HFFc6 (cell line): ENCODE data around the gene GOLGA6D. TPM values are rescaled to one million over a fixed set of nuclear protein-coding genes. Genes with fewer than 3 reads are reported as not detected.
"Not testable (repeated sequence)": the region's sequence is repeated elsewhere in the genome, so short reads cannot be mapped to it uniquely, and the experiment has no call there.

ENCODE experiments used
- DNase-seq: peaks from one replicate; pipeline ENCODE4 v3.0.0-alpha.2; 2018
- H3K27ac Mint-ChIP-seq: 2 replicates; pipeline ENCODE4 v1.8.0; 2020; ENCODE audit warnings: mild to moderate bottlenecking, mixed read lengths
- H3K27me3 Mint-ChIP-seq: 2 replicates; pipeline ENCODE4 v1.8.0; 2021; ENCODE audit warnings: mild to moderate bottlenecking, moderate library complexity, mixed read lengths; ENCODE audit not compliant: insufficient read depth
- H3K36me3 Mint-ChIP-seq: 2 replicates; pipeline ENCODE4 v1.8.0; 2021; ENCODE audit warnings: low read depth, mixed read lengths
- H3K4me1 Mint-ChIP-seq: 2 replicates; pipeline ENCODE4 v1.8.0; 2020; ENCODE audit warnings: low read depth, mixed read lengths
- H3K4me3 Mint-ChIP-seq: 2 replicates; pipeline ENCODE4 v1.8.0; 2020; ENCODE audit warnings: mild to moderate bottlenecking, moderate library complexity, mixed read lengths
- H3K9me3 Mint-ChIP-seq: 2 replicates; pipeline ENCODE4 v1.8.0; 2020; ENCODE audit warnings: mild to moderate bottlenecking, mixed read lengths
- CTCF ChIP-seq: fragments of 200-600 bp; sonication (generic); IDR thresholded peaks from 2 replicates; pipeline ENCODE4 v1.5.0; 2021; ENCODE audit warnings: antibody characterized with exemption, mild to moderate bottlenecking
- total RNA-seq, 6 experiments: library from RNA; stranded (reverse); fragmentation: NEBNext Ultra II Directional; extraction: Animal tissue kit (Norgen Biotek cat#: 25700); gene quantifications; 2 replicates in 1 of 6; 3 replicates in 5 of 6; pipeline ENCODE4 v1.2.3, GENCODE V29; 2021

GOLGA6D gene
- total RNA-seq, 6 experiments from 2014 or later = not detected

- not testable (repeated sequence) for H3K27ac Mint-ChIP-seq, H3K4me1 Mint-ChIP-seq, H3K27me3 Mint-ChIP-seq, H3K9me3 Mint-ChIP-seq, DNase-seq, H3K36me3 Mint-ChIP-seq, H3K4me3 Mint-ChIP-seq
These were observed 8.8 kb upstream of the GOLGA6D start for GRCh38 chr15:75273751-75274359.

DNA sequence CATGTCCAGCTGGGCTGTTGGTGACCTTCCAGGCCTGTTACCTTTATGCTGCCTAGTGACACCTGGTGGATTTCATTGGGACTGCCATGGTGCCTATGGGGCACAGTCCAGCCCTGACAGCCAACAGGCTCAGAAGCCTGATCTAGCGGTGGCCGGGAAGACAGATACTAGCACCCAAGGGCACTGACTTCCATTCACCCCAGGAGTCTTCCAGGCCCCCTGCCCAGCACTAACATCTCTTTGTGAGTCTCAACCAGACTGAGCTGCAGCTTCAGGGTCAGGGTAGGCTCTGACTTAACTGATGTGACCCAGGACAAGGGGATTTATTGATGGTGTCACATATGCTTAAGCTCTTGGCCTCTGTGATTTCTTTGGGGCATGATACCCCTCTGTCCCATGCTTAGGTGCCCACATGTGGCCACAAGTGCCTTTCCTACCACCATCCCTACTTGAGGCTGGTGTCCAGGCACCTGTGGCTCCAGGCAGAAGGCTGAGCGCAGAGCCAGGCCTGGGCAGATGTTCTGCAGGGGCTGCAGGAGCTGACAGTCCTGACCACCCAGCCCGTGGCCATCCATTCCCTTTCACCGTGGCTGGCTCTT lies 8.0 kb upstream of the GOLGA6D start:
- TF ChIP-seq CTCF = peak; percentile 79
- not testable (repeated sequence) for H3K27me3 Mint-ChIP-seq, H3K4me3 Mint-ChIP-seq, H3K9me3 Mint-ChIP-seq, H3K36me3 Mint-ChIP-seq, H3K4me1 Mint-ChIP-seq, H3K27ac Mint-ChIP-seq
- DNase-seq = peak; percentile 69

GRCh38 chr15:75275617-75276016 lies 7.0 kb upstream of the GOLGA6D start:
- not testable (repeated sequence) for H3K4me3 Mint-ChIP-seq, H3K36me3 Mint-ChIP-seq, H3K27ac Mint-ChIP-seq, H3K4me1 Mint-ChIP-seq, DNase-seq, H3K9me3 Mint-ChIP-seq, H3K27me3 Mint-ChIP-seq

GRCh38 chr15:75278497-75278896 lies 4.1 kb upstream of the GOLGA6D start:
- H3K27me3 Mint-ChIP-seq, H3K4me1 Mint-ChIP-seq, H3K9me3 Mint-ChIP-seq, H3K27ac Mint-ChIP-seq, H3K4me3 Mint-ChIP-seq, DNase-seq, H3K36me3 Mint-ChIP-seq: not testable (repeated sequence)

DNA sequence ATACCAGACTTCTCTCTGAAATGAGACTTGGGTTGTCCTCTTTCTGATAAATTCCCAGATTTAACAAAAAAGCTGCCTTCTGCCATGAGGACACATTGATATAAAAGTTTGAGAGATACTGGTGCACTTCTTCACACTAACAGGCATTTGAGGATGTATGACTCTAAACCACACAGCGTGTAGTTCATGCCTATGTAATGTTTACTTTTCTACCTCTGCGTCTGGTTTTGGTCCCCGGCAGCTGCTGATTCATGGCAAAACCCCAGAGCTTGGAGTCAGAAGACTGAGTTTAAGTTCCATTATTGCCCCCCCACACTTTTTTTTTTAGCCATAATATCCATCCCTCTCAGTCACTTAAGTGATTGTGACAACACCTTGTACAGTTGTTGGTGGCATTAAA lies 1.5 kb downstream of the GOLGA6D start:
- DNase-seq, H3K4me1 Mint-ChIP-seq, H3K9me3 Mint-ChIP-seq, H3K27me3 Mint-ChIP-seq, H3K27ac Mint-ChIP-seq, H3K36me3 Mint-ChIP-seq, H3K4me3 Mint-ChIP-seq: not testable (repeated sequence)

DNA sequence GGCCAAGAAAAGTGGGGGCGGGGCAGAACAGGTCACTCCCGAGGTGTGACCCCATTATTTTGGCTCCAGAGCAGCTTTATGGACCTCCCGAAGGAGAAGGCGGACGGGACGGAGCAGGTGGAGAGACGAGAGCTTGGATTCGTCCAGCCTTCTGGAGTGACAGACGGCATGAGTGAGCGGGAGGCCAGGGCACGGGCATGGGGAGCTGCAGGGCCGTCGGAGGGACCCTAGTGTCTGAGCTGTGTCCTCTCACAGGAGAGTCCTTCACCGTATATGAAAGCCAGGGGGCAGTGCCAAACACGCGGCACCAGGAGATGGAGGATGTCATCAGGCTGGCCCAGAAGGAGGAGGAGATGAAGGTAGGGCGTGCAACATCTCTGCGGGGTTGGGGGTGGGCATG lies 11.0 kb downstream of the GOLGA6D start:
- H3K27me3 Mint-ChIP-seq, H3K27ac Mint-ChIP-seq, DNase-seq, H3K4me3 Mint-ChIP-seq, H3K36me3 Mint-ChIP-seq, H3K4me1 Mint-ChIP-seq, H3K9me3 Mint-ChIP-seq: not testable (repeated sequence)

DNA sequence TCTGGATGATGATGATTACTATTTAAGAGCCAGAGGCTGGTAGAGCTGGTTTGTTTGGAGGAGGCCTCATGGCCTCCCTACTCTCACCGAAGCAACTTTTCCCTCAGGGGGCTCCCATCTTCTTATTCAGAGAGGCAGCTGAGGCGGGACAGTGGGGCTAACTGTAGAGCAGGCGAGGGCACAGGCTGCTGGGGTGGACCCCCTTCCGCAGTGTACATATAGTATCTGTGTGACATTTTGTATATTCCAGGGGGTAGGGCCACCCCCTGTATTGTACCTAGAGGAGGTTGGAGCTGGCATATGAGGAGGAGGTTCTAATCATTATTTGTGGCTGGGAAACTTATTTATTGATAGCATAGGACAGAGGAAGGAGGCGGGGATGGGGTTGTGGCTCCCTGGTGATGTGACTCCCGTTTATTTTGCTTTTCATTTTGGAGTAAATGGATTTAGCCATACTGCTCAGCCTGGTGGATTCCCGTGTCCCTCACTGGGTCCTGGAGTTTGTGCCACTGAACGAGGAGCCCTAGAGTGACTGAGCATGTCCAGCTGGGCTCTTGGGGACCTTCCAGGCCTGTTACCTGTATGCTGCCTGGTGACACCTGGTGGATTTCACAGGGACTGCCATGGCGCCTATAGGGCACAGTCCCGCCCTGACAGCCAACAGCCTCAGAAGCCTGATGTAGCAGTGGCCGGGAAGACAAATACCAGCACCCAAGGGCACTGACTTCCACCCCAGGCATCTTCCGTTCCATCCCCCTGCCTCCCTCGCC lies 16.1 kb downstream of the GOLGA6D start:
- H3K4me3 Mint-ChIP-seq, DNase-seq: not testable (repeated sequence)
- H3K27me3 Mint-ChIP-seq = peaks cover 25% of the 10 kb centered on the region

More for the DNA sequence above, 16.1 kb downstream of the GOLGA6D start:
- not testable (repeated sequence) for H3K36me3 Mint-ChIP-seq, H3K4me1 Mint-ChIP-seq, H3K9me3 Mint-ChIP-seq, H3K27ac Mint-ChIP-seq
- peak; percentile 39; the same call in 1 of the 2 replicates for TF ChIP-seq CTCF
